ENCODE results near the gene WDPCP. TPM values are rescaled to one million over a fixed set of nuclear protein-coding genes. Genes with fewer than 3 reads are reported as not detected.
"Not testable (repeated sequence)": the region's sequence is repeated elsewhere in the genome, so short reads cannot be mapped to it uniquely, and the experiment has no call there.

Gene WDPCP
- total RNA-seq, 4 donors from 2014 or later = 7.2 to 47.3 (median 13.0) TPM

- Histone ChIP-seq H3K36me3 (no peaks in the 10 kb centered on the region), H3K27ac (no peak overlapping the region), H3K9me3 (no peaks in the 10 kb centered on the region), H3K4me1 (no peaks in the 10 kb centered on the region), H3K4me3 (no peak overlapping the region), H3K27me3 (no peaks in the 10 kb centered on the region)
- DNase-seq (no peak), ATAC-seq (no peak)
- in situ Hi-C loops (cut with MboI; ENCODE audit: low sequenced_read_pairs in 4 of 4) (no loop called here), intact Hi-C loops (cut with DNase I; ENCODE audit: low total_unique reads) (no loop called here)
- no peak for TF ChIP-seq POLR2A (IDR thresholded peaks at IDR 0.05)
- TF ChIP-seq, protein P1, sequence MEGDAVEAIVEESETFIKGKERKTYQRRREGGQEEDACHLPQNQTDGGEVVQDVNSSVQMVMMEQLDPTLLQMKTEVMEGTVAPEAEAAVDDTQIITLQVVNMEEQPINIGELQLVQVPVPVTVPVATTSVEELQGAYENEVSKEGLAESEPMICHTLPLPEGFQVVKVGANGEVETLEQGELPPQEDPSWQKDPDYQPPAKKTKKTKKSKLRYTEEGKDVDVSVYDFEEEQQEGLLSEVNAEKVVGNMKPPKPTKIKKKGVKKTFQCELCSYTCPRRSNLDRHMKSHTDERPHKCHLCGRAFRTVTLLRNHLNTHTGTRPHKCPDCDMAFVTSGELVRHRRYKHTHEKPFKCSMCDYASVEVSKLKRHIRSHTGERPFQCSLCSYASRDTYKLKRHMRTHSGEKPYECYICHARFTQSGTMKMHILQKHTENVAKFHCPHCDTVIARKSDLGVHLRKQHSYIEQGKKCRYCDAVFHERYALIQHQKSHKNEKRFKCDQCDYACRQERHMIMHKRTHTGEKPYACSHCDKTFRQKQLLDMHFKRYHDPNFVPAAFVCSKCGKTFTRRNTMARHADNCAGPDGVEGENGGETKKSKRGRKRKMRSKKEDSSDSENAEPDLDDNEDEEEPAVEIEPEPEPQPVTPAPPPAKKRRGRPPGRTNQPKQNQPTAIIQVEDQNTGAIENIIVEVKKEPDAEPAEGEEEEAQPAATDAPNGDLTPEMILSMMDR (IDR thresholded peaks at IDR 0.05 in 4 of 5, conservative IDR thresholded peaks at IDR 0.05 in 1 of 5) = no peak
Measured at GRCh38 chr2:63186331-63186730, 401.9 kb downstream of the WDPCP start.

- in situ Hi-C loops (cut with MboI; ENCODE audit: low sequenced_read_pairs in 4 of 4) (no loop called here), intact Hi-C loops (cut with DNase I; ENCODE audit: low total_unique reads) (no loop called here)
- Histone ChIP-seq H3K27ac (no peak overlapping the region), H3K4me3 (no peak overlapping the region), H3K9me3 (peaks cover 0 to 5% (median 0%) of the 10 kb centered on the region in 3 donors), H3K27me3 (no peaks in the 10 kb centered on the region), H3K36me3 (no peaks in the 10 kb centered on the region), H3K4me1 (no peaks in the 10 kb centered on the region)
- ATAC-seq = no peak
- no peak for TF ChIP-seq POLR2A (IDR thresholded peaks at IDR 0.05)
- TF ChIP-seq, protein P1 (IDR thresholded peaks at IDR 0.05 in 4 of 5, conservative IDR thresholded peaks at IDR 0.05 in 1 of 5) = no peak
- no peak for DNase-seq
Measured at GRCh38 chr2:63163161-63163820, 425.0 kb downstream of the WDPCP start.

DNA sequence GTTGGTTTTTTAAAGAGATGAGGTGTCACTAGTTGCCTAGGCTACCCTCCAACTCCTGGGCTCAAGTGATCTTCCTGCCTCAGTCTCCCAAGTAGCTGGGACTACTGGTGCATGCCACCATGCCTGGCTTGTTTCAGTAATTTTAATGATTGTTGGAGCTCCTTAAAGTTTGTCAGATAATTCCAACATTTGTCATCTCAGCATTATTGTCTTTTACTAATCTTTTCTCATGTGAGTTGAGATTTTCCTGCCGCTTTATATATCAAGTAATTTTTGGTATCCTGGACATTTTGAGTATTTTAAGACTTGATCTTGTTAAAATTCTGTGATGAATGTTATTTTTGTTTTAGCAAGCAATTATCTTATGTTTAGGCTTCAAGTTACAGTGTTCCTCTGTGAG, 429.0 kb downstream of the WDPCP start:
- Histone ChIP-seq H3K27me3 (no peaks in the 10 kb centered on the region), H3K36me3 (no peaks in the 10 kb centered on the region), H3K9me3 (no peaks in the 10 kb centered on the region), H3K27ac (no peak overlapping the region), H3K4me3 (no peak overlapping the region), H3K4me1 (no peaks in the 10 kb centered on the region)
- DNase-seq (no peak), ATAC-seq (no peak)
- intact Hi-C loops (cut with DNase I; ENCODE audit: low total_unique reads) (no loop called here), in situ Hi-C loops (cut with MboI; ENCODE audit: low sequenced_read_pairs in 4 of 4) (no loop called here)
- TF ChIP-seq, protein P1 (IDR thresholded peaks at IDR 0.05 in 4 of 5, conservative IDR thresholded peaks at IDR 0.05 in 1 of 5) = no peak
- TF ChIP-seq POLR2A (IDR thresholded peaks at IDR 0.05) = no peak

DNA sequence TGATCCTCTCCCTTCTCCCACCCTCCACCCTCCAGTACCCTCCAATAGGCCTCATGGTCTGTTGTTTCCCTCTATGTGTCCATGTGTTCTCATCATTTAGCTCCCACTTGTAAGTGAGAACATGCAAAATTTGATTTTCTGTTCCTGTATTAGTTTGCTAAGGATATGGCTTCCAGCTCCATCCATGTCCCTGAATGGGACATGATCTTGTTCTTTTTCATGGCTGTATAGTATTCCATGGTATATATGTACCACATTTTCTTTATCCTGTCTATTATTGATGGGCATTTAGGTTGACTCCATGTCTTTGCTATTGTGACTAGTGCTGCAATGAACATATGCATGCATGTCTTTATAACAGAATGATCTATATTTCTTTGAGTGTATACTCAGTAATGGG, 451.6 kb downstream of the WDPCP start:
- DNase-seq; H3K4me1 ChIP-seq; H3K27ac ChIP-seq; H3K9me3 ChIP-seq; ATAC-seq; H3K36me3 ChIP-seq; intact Hi-C loops (cut with DNase I; ENCODE audit: low total_unique reads); in situ Hi-C loops (cut with MboI; ENCODE audit: low sequenced_read_pairs in 4 of 4); H3K27me3 ChIP-seq: not testable (repeated sequence)
- peak overlapping the region in 1 of 4 donors; percentile 2 for H3K4me3 ChIP-seq

DNA sequence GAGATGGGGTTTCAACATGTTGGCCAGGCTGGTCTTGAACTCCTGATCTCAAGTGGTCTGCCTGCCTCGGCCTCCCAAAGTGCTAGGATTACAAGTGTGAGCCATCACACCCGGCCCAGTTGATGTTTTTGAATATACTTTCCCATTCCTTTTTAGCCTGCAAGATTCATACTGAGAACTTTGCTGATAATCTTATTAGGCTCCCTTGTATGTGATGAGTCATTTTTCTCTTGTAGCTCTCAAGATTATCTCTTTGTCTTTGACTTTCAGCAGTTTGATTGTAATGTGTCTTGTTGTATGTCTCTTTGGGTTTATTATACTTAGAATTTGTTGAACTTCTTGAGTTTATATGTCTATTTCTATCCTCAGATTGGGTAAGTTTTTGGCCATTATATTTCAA, 456.3 kb downstream of the WDPCP start:
- no peak for TF ChIP-seq POLR2A (IDR thresholded peaks at IDR 0.05)
- TF ChIP-seq, protein P1 (IDR thresholded peaks at IDR 0.05 in 4 of 5, conservative IDR thresholded peaks at IDR 0.05 in 1 of 5) = no peak
- no peaks in the 10 kb centered on the region for H3K9me3 ChIP-seq
- H3K27ac ChIP-seq = no peak overlapping the region
- H3K27me3 ChIP-seq = no peaks in the 10 kb centered on the region
- no peak for DNase-seq
- in situ Hi-C loops (cut with MboI; ENCODE audit: low sequenced_read_pairs in 4 of 4) = no loop called here
- H3K36me3 ChIP-seq = peaks cover 0 to 2% of the 10 kb centered on the region in 2 donors
- no peak for ATAC-seq
- intact Hi-C loops (cut with DNase I; ENCODE audit: low total_unique reads) = no loop called here
- no peaks in the 10 kb centered on the region for H3K4me1 ChIP-seq
- H3K4me3 ChIP-seq = no peak overlapping the region

All from gastrocnemius medialis (tissue), 4 donors.